Panc1 (cell line): Measurements from ENCODE around the gene MTHFSD.

Experiments used
- POLR2AphosphoS5 ChIP-seq: IDR thresholded peaks from 2 replicates; pipeline ENCODE4 v1.6.1; 2012; ENCODE audit warnings: mild to moderate bottlenecking, low read depth, low read length, moderate library complexity
- TCF7L2 ChIP-seq: IDR thresholded peaks from 2 replicates; pipeline ENCODE4 v1.6.1; 2011; ENCODE audit warnings: mild to moderate bottlenecking, low read depth, low read length, inconsistent platforms
- TF ChIP-seq, protein P1 (sequence below): fragments of 450-650 bp; IDR thresholded peaks from 2 replicates; pipeline ENCODE4 v1.5.1; 2017; ENCODE audit warnings: mild to moderate bottlenecking
- TF ChIP-seq, protein P2 (sequence below), 2 experiments: IDR thresholded peaks; 2 replicates each; pipeline ENCODE4 v1.6.1; 2011 to 2012; ENCODE audit warnings: low read depth in 2 of 2, control low read depth in 1 of 2, low read length in 1 of 2, mild to moderate bottlenecking in 1 of 2, moderate library complexity in 1 of 2; ENCODE audit not compliant: insufficient read depth in 1 of 2

DNA sequence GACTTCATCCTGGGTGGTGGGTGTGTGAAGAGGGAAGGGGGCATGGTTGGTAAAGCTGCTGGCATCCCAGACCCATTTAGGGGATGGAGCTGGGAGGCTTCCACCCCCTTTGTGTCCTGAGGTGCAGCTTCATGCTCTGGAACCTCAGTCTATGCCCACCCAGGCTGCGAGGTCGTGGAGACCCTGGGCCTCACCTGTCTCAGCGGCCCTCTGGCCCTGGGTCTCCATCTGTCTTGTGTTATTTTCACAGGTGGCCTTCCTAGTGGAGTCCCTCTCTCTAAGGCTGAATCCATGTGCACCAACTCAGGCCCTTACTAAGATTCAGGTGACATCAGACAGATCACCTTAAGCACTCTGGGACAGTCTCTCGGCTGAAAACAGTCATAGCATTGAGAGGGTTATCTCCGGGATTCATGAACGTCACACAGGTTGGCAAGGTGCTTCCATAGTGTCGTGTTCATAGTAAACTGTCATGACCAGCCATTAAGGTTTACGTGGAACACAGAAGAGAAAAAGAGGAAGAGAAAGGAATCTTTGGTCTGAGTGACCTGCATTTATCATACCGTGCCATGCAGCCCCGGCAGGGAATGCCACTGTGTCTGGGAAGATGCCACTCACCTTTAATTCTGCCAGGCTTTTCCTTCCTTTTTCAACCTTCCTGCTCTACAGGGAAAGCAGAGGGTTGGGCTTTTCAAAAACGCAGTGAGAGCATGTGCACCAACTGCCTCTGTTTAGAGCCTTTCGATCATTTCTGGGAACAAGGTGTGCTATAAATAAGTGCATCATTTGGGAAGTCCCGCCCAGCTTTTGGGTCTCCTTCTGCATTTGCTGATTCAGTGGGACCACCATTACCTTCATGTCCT is 18.8 kb upstream of the MTHFSD start:
- TF ChIP-seq, protein P1, sequence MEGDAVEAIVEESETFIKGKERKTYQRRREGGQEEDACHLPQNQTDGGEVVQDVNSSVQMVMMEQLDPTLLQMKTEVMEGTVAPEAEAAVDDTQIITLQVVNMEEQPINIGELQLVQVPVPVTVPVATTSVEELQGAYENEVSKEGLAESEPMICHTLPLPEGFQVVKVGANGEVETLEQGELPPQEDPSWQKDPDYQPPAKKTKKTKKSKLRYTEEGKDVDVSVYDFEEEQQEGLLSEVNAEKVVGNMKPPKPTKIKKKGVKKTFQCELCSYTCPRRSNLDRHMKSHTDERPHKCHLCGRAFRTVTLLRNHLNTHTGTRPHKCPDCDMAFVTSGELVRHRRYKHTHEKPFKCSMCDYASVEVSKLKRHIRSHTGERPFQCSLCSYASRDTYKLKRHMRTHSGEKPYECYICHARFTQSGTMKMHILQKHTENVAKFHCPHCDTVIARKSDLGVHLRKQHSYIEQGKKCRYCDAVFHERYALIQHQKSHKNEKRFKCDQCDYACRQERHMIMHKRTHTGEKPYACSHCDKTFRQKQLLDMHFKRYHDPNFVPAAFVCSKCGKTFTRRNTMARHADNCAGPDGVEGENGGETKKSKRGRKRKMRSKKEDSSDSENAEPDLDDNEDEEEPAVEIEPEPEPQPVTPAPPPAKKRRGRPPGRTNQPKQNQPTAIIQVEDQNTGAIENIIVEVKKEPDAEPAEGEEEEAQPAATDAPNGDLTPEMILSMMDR = no peak
- TF ChIP-seq, protein P2, sequence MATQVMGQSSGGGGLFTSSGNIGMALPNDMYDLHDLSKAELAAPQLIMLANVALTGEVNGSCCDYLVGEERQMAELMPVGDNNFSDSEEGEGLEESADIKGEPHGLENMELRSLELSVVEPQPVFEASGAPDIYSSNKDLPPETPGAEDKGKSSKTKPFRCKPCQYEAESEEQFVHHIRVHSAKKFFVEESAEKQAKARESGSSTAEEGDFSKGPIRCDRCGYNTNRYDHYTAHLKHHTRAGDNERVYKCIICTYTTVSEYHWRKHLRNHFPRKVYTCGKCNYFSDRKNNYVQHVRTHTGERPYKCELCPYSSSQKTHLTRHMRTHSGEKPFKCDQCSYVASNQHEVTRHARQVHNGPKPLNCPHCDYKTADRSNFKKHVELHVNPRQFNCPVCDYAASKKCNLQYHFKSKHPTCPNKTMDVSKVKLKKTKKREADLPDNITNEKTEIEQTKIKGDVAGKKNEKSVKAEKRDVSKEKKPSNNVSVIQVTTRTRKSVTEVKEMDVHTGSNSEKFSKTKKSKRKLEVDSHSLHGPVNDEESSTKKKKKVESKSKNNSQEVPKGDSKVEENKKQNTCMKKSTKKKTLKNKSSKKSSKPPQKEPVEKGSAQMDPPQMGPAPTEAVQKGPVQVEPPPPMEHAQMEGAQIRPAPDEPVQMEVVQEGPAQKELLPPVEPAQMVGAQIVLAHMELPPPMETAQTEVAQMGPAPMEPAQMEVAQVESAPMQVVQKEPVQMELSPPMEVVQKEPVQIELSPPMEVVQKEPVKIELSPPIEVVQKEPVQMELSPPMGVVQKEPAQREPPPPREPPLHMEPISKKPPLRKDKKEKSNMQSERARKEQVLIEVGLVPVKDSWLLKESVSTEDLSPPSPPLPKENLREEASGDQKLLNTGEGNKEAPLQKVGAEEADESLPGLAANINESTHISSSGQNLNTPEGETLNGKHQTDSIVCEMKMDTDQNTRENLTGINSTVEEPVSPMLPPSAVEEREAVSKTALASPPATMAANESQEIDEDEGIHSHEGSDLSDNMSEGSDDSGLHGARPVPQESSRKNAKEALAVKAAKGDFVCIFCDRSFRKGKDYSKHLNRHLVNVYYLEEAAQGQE (IDR thresholded peaks at IDR 0.05; ENCODE audit: insufficient read depth in 1 of 2, low read depth in 2 of 2, low read length in 1 of 2) = no peak
- TF ChIP-seq TCF7L2 (no peak), POLR2AphosphoS5 (no peak)
